ENCODE results near the gene CTXN1.

GRCh38 chr19:7961920-7962626, 36.1 kb upstream of the CTXN1 start:
- TF ChIP-seq CTCF (IDR thresholded peaks at IDR 0.05) (no peak), POLR2A (IDR thresholded peaks at IDR 0.05) (no peak)

Measured in thyroid gland (tissue), 4 donors.